Osteoblast (primary cell): Measurements from ENCODE around the gene PROM1. TPM values are rescaled to one million over a fixed set of nuclear protein-coding genes. Genes with fewer than 3 reads are reported as not detected.

ENCODE experiments used
- DNase-seq: peaks from one replicate; pipeline ENCODE4 v3.0.0; 2011; ENCODE audit warnings: low spot score, mixed read lengths; ENCODE audit not compliant: insufficient read length; ENCODE audit errors: missing footprints
- H2AFZ ChIP-seq: 2 replicates; pipeline ENCODE4 v1.6.0; 2011; ENCODE audit warnings: mild to moderate bottlenecking, low read length
- H3K27ac ChIP-seq: 2 replicates; pipeline ENCODE4 v1.5.1; 2011; ENCODE audit warnings: mild to moderate bottlenecking, low read depth, low read length, moderate library complexity
- H3K27me3 ChIP-seq: 2 replicates; pipeline ENCODE4 v1.6.0; 2012; ENCODE audit warnings: mild to moderate bottlenecking, control low read depth, inconsistent platforms, low read length, moderate library complexity; ENCODE audit not compliant: insufficient read depth
- H3K36me3 ChIP-seq: 2 replicates; pipeline ENCODE4 v1.5.1; 2011; ENCODE audit warnings: mild to moderate bottlenecking, low read length, control low read depth, moderate library complexity; ENCODE audit not compliant: insufficient read depth
- H3K4me1 ChIP-seq: 2 replicates; pipeline ENCODE4 v1.5.1; 2011; ENCODE audit warnings: mild to moderate bottlenecking, low read length, control low read depth, moderate library complexity; ENCODE audit not compliant: insufficient read depth
- H3K4me2 ChIP-seq: 2 replicates; pipeline ENCODE4 v1.6.0; 2011; ENCODE audit warnings: mild to moderate bottlenecking, low read length; ENCODE audit not compliant: insufficient read depth
- H3K4me3 ChIP-seq: fragments of 200-600 bp; sonication (generic); 3 replicates; pipeline ENCODE4 v1.5.1; 2012; ENCODE audit warnings: mild to moderate bottlenecking, low read length, inconsistent platforms; ENCODE audit not compliant: insufficient read depth
- H3K79me2 ChIP-seq: 2 replicates; pipeline ENCODE4 v1.6.0; 2012; ENCODE audit warnings: mild to moderate bottlenecking, low read length, control low read depth, inconsistent platforms; ENCODE audit not compliant: insufficient read depth
- H3K9me3 ChIP-seq: 2 replicates; pipeline ENCODE4 v1.5.1; 2011; ENCODE audit warnings: low read depth, low read length, control low read depth
- H4K20me1 ChIP-seq: 2 replicates; pipeline ENCODE4 v1.6.0; 2012; ENCODE audit warnings: mild to moderate bottlenecking, low read length, control low read depth; ENCODE audit not compliant: insufficient read depth
- total RNA-seq: library from RNA; depleted of rRNA; stranded (reverse); fragments of >200 nt; gene quantifications from 2 replicates; pipeline ENCODE4 v1.2.3, GENCODE V29; 2012
- TF ChIP-seq, protein P1 (sequence below): IDR thresholded peaks from 2 replicates; pipeline ENCODE4 v1.5.1; 2011; ENCODE audit warnings: mild to moderate bottlenecking, low read depth, low read length, moderate library complexity; ENCODE audit errors: extremely low read depth

The PROM1 gene
- total RNA-seq, 1 donor: not detected

DNA sequence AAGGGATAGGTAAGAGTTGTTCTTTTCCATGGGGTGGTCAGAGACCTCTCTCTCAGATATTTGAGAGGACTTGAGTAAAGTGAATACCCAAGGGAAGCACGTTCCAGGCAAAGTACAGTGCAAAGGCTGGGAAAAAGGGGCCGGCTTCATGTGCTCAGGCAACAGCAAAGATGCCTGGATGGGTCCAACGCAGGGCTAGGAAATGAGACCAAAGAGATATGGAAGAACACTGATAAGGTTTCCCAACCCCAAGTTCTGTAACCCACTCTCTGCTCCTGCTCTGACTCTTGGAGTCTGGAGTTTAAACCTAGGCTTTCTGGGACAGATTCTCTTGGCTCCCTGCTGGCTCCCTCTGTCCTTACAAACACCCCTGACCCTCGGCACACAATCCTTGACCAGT, 36.2 kb upstream of the PROM1 start:
- Histone ChIP-seq H3K79me2 (no peaks in the 10 kb centered on the region), H4K20me1 (no peaks in the 10 kb centered on the region), H3K4me3 (no peak overlapping the region), H3K9me3 (no peaks in the 10 kb centered on the region), H3K36me3 (no peaks in the 10 kb centered on the region), H2AFZ (no peak overlapping the region), H3K4me1 (no peaks in the 10 kb centered on the region), H3K4me2 (no peak overlapping the region), H3K27me3 (peaks cover 36% of the 10 kb centered on the region), H3K27ac (no peak overlapping the region)
- TF ChIP-seq, protein P1, sequence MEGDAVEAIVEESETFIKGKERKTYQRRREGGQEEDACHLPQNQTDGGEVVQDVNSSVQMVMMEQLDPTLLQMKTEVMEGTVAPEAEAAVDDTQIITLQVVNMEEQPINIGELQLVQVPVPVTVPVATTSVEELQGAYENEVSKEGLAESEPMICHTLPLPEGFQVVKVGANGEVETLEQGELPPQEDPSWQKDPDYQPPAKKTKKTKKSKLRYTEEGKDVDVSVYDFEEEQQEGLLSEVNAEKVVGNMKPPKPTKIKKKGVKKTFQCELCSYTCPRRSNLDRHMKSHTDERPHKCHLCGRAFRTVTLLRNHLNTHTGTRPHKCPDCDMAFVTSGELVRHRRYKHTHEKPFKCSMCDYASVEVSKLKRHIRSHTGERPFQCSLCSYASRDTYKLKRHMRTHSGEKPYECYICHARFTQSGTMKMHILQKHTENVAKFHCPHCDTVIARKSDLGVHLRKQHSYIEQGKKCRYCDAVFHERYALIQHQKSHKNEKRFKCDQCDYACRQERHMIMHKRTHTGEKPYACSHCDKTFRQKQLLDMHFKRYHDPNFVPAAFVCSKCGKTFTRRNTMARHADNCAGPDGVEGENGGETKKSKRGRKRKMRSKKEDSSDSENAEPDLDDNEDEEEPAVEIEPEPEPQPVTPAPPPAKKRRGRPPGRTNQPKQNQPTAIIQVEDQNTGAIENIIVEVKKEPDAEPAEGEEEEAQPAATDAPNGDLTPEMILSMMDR: no peak
- no peak for DNase-seq

DNA sequence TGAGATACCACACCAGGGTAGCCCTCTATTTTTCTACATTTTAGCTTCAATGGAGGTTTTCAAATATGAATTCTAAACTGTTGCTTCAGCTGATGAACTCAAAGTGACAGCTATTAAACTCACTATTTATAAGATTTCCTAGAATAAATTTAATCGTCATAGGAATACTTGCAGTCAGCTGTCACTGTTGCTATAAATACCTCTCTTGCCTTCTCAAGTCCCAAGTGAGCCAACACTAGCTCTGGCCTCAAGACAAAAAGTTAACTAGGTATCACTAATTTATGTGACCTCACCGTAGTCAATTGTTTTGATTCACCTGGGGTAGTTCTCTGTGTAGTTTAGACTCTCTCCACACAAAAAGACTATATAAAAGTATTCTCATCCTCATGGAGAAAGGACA, 34.3 kb upstream of the PROM1 start:
- H3K79me2 ChIP-seq: no peaks in the 10 kb centered on the region
- no peaks in the 10 kb centered on the region for H3K4me1 ChIP-seq
- no peak overlapping the region for H3K4me3 ChIP-seq
- H4K20me1 ChIP-seq: no peaks in the 10 kb centered on the region
- no peaks in the 10 kb centered on the region for H3K36me3 ChIP-seq
- H3K4me2 ChIP-seq: no peak overlapping the region
- H3K27me3 ChIP-seq: peaks cover 26% of the 10 kb centered on the region
- no peak for DNase-seq
- no peak overlapping the region for H2AFZ ChIP-seq
- no peaks in the 10 kb centered on the region for H3K9me3 ChIP-seq
- TF ChIP-seq, protein P1: no peak
- no peak overlapping the region for H3K27ac ChIP-seq

DNA sequence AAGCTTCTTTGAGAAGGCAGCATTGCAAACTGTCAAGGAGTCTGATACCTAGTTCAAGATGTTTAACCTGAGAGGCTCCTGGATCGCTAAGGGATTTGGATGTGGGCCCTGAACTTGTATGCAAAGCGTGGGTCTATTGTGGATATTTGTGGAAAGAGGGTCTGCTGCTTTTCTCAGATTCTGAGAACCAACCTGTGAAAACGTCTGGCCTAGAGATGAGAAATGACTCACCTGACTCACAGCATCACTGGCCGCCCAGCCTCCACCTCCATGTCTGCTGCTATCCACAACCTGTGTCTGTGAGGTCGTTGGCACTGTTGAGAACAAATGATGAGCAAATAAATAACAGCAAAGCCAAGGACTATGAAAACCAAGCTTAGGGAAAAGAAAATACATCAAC, 33.3 kb upstream of the PROM1 start:
- Histone ChIP-seq H3K36me3 (no peaks in the 10 kb centered on the region), H3K79me2 (no peaks in the 10 kb centered on the region), H3K9me3 (no peaks in the 10 kb centered on the region), H4K20me1 (no peaks in the 10 kb centered on the region), H2AFZ (no peak overlapping the region), H3K4me1 (no peaks in the 10 kb centered on the region), H3K27ac (no peak overlapping the region), H3K4me3 (no peak overlapping the region), H3K4me2 (no peak overlapping the region), H3K27me3 (peaks cover 18% of the 10 kb centered on the region)
- TF ChIP-seq, protein P1: no peak
- no peak for DNase-seq

DNA sequence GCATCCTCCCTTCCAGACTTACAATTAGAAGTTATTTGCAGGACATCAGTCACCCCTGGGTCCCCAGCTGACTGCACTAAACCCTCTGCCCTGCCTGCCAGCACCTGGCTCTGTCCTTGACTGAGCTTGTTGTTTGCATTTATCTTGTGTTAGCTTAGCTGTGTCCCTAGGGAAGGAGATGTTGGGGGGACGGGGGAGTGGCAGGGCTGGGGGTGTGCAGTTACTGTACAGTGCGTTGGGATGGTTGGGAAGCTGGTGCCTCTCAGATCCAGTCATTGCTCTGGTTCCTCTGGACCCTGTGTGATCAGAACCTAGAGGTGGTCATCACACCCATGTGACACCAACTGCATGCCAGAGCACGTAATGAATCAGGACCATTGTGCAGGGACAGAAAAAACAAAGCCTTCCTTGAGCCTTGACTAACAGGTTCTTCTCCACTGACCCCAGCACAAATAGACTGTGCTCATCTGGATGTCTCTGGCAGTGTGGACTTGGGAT, 32.7 kb upstream of the PROM1 start:
- TF ChIP-seq, protein P1: no peak
- H2AFZ ChIP-seq: no peak overlapping the region
- H3K9me3 ChIP-seq: no peaks in the 10 kb centered on the region
- no peak overlapping the region for H3K4me3 ChIP-seq
- H3K27ac ChIP-seq: no peak overlapping the region
- H3K4me1 ChIP-seq: no peaks in the 10 kb centered on the region
- no peaks in the 10 kb centered on the region for H4K20me1 ChIP-seq
- no peak for DNase-seq
- peaks cover 18% of the 10 kb centered on the region for H3K27me3 ChIP-seq
- H3K4me2 ChIP-seq: no peak overlapping the region
- no peaks in the 10 kb centered on the region for H3K36me3 ChIP-seq
- H3K79me2 ChIP-seq: no peaks in the 10 kb centered on the region
